ENCODE measurements around the gene TMIGD3. TPM values are rescaled to one million over a fixed set of nuclear protein-coding genes. Genes with fewer than 3 reads are reported as not detected.
"Not testable (repeated sequence)": the region's sequence is repeated elsewhere in the genome, so short reads cannot be mapped to it uniquely, and the experiment has no call there.

Gene TMIGD3
- total RNA-seq: 1 to 10 TPM; 1.7 to 2.6 (median 2.3) TPM

DNA sequence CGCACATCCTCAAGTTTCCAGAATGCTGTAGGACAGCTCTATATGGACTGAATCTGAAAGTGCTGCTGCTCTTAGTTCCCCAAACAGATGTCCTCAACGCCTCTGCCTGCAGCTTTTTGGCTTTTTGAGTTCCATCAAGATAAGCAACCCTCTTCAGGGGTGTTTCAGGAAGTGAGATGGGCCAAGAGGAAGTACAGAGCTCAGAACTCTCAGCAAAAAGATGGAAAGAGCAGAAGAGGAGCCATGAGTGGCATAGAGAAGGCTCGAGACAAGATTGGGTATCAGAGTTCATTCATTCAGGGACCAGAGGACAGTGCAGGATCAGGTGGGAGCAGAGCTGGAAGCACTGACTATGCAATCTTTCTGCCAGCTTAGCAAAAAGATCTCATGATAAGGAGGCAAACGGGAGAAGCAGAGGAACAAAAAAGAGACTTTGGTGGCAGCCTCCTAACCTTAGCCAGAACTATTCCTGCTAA, at the start of gene TMIGD3, which contains the start of gene ADORA3:
TMIGD3 (minus strand) TSS at position 49 of the 476 bp plus-strand sequence. CDS start 279 bp downstream, outside the sequence.
ADORA3 (minus strand) TSS at position 49 of the 476 bp plus-strand sequence. CDS start 279 bp downstream, outside the sequence.
- TF ChIP-seq, protein P1, sequence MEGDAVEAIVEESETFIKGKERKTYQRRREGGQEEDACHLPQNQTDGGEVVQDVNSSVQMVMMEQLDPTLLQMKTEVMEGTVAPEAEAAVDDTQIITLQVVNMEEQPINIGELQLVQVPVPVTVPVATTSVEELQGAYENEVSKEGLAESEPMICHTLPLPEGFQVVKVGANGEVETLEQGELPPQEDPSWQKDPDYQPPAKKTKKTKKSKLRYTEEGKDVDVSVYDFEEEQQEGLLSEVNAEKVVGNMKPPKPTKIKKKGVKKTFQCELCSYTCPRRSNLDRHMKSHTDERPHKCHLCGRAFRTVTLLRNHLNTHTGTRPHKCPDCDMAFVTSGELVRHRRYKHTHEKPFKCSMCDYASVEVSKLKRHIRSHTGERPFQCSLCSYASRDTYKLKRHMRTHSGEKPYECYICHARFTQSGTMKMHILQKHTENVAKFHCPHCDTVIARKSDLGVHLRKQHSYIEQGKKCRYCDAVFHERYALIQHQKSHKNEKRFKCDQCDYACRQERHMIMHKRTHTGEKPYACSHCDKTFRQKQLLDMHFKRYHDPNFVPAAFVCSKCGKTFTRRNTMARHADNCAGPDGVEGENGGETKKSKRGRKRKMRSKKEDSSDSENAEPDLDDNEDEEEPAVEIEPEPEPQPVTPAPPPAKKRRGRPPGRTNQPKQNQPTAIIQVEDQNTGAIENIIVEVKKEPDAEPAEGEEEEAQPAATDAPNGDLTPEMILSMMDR (IDR thresholded peaks at IDR 0.05): no peak
- TF ChIP-seq EP300 (IDR thresholded peaks at IDR 0.05) (no peak), POLR2AphosphoS5 (IDR thresholded peaks at IDR 0.05) (peak in 1 of 2 donors; percentile 54)

DNA sequence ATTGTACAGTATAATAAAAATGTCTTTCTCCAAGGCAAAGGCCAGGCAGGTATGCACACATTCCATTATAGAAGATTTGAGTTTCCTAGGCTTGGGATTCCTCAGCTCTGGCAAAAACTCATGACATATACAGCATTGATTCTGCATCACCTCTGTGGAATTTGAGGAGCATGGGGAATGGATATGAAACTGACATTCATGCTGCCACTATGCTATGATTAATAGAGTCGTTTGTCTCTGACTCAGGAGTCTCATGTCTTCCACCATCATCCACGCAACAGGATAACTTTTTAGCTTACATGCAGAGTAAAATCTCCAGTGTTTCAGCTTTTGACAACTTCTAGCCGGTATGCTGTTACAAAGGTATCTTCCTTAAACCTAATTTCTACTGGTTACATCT, 49.8 kb upstream of the TMIGD3 start:
- no peak overlapping the region for H3K4me3 ChIP-seq
- H3K27me3 ChIP-seq: no peaks in the 10 kb centered on the region
- H3K4me1 ChIP-seq: peaks cover 0 to 16% (median 13%) of the 10 kb centered on the region in 4 donors
- 56% methylated on average over 3 of the region's 3 CpGs for WGBS
- no peaks in the 10 kb centered on the region for H3K36me3 ChIP-seq
- H3K9me3 ChIP-seq: no peaks in the 10 kb centered on the region
- intact Hi-C loops (cut with DNase I): no loop called here
- TF ChIP-seq POLR2A (IDR thresholded peaks at IDR 0.05; ENCODE audit: low read depth) (no peak), POLR2AphosphoS5 (IDR thresholded peaks at IDR 0.05) (peak in 1 of 2 donors; percentile 48)
- DNase-seq (ENCODE audit: extremely low spot score): peak; percentile 31
- peak overlapping the region in 3 of 4 donors; percentile 28 to 41 (median 30) for H3K27ac ChIP-seq (replicated peaks in 1 of 4)

More for the DNA sequence above, at the start of gene TMIGD3, which contains the start of gene ADORA3:
- peaks cover 15 to 47% (median 31%) of the 10 kb centered on the region in 4 donors for H3K4me1 ChIP-seq
- no peaks in the 10 kb centered on the region for H3K9me3 ChIP-seq
- intact Hi-C loops (cut with DNase I): no loop called here
- H3K27ac ChIP-seq (replicated peaks in 1 of 4): peak within 1 kb of the TSS; percentile 13 to 48 (median 31)
- 65% methylated on average over 4 of the region's 4 CpGs for WGBS
- H3K36me3 ChIP-seq: no peaks in the 10 kb centered on the region
- peak within 1 kb of the TSS in 3 of 4 donors; percentile 9 to 35 (median 24) for H3K4me3 ChIP-seq
- H3K27me3 ChIP-seq: no peaks in the 10 kb centered on the region
- DNase-seq (ENCODE audit: extremely low spot score): no peak

DNA sequence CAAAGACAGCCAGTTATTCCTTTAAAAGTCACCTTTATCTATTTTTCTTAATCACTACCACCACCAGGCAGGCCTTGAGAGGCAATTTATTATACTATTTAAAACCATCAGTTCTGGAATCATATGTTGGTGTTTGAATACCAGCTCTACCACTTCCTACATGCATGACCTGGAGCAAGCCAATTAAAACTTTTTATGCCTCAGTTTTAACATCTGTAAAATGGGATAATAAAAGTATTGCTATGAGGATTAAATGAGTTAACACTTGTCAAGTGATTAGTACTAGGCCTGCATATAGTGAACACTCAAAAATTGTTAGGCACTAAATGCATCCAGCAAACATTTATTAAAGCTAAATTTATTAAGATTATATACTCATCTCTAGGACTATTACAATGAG, 49.2 kb upstream of the TMIGD3 start:
- Histone ChIP-seq H3K27me3 (no peaks in the 10 kb centered on the region), H3K36me3 (no peaks in the 10 kb centered on the region), H3K9me3 (no peaks in the 10 kb centered on the region), H3K4me1 (peaks cover 0 to 16% (median 13%) of the 10 kb centered on the region in 4 donors), H3K4me3 (no peak overlapping the region), H3K27ac (replicated peaks in 1 of 4) (peak overlapping the region in 3 of 4 donors; percentile 28 to 41 (median 30))
- peak; percentile 10 for DNase-seq (ENCODE audit: extremely low spot score)
- intact Hi-C loops (cut with DNase I): no loop called here
- TF ChIP-seq POLR2A (IDR thresholded peaks at IDR 0.05; ENCODE audit: low read depth): no peak

DNA sequence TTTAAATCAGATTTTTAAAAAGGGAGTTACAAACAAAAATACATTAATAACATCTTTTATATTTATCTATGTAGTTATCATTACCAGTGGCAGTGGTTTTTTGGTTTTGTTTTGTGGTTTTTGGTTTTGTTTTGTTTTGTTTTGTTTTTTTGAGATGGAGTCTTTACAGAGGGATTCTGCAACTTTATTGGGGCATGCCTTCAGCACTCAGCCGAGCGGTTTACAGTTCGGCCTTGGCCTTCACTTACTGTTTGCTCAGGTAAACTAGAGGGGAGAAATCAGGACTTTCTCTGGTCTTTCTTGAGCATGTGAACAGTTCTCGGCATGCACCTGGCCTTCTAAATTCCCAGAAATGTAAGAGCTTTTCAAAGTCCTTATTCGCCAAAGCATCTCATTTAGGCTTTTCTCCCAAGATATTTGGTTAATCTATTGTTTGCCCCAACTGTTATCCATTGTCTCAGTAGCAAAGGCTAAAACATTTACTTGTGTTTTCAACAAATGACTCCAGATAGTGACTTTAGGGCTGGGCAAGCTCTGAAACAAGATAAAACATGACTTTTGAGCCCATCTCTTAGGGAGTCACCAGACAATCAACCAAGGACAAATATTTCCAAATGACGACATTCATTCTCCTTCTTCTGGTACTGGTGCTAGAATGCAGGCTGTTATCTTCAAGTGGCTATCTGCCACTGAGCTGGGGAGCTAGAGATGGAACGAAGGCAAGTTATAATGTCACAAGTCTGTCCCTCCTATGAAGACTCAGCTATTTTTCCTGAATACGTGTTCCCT, 48.4 kb upstream of the TMIGD3 start:
- Histone ChIP-seq H3K4me3 (no peak overlapping the region), H3K4me1 (peaks cover 0 to 16% (median 13%) of the 10 kb centered on the region in 4 donors), H3K27me3 (no peaks in the 10 kb centered on the region), H3K27ac (replicated peaks in 1 of 4) (peak overlapping the region in 2 of 4 donors; percentile 5 to 30), H3K36me3 (no peaks in the 10 kb centered on the region), H3K9me3 (no peaks in the 10 kb centered on the region)
- WGBS: 89% methylated on average over 8 of the region's 8 CpGs
- peak; percentile 14 for DNase-seq (ENCODE audit: extremely low spot score)
- TF ChIP-seq POLR2AphosphoS5 (IDR thresholded peaks at IDR 0.05) (no peak), EP300 (IDR thresholded peaks at IDR 0.05) (no peak), POLR2A (IDR thresholded peaks at IDR 0.05; ENCODE audit: low read depth) (no peak)
- TF ChIP-seq, protein P1 (IDR thresholded peaks at IDR 0.05): no peak
- intact Hi-C loops (cut with DNase I): no loop called here

DNA sequence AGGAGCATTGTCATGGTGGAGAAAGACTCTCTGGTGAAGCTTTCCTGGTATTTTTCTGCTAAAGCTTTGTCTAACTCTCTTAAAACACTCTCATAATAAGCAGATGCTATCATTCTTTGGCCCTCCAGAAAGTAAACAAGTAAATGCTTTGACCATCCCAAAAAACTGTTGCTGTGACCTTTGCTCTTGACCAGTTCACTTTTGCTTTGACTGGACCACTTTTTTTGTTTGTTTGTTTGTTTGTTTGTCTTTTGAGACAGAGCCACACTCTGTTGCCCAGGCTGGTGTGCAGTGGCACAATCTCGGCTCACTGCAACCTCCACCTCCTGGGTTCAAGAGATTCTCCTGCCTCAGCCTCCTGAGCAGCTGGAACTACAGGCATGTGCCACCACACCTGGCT, 44.4 kb upstream of the TMIGD3 start:
- H3K36me3 ChIP-seq; intact Hi-C loops (cut with DNase I): not testable (repeated sequence)

DNA sequence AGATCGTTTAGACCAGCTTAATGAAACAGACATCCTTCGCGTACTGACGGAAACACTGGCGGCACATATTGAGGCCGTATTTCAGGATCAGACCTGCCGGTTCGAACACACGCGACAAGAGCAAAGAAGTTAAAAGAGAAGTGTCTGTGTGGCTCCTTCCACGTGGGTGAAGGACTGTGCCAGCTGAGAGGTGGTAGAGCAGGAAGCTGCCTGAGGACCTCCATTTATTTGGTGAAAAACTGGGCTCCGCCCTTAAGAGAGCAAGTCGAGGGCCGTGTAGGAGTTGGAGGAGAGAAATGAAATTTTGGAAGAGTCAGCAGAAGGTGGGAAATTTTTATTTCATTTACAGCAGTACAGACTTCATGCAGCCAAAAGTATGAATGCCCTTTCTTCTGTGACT, 38.8 kb upstream of the TMIGD3 start:
- WGBS: 62% methylated on average over 14 of the region's 14 CpGs
- peaks cover 0 to 40% (median 30%) of the 10 kb centered on the region in 4 donors for H3K4me1 ChIP-seq
- H3K27me3 ChIP-seq: no peaks in the 10 kb centered on the region
- H3K9me3 ChIP-seq: no peaks in the 10 kb centered on the region
- peak overlapping the region; percentile 27 to 41 (median 34) for H3K4me3 ChIP-seq
- H3K27ac ChIP-seq (replicated peaks in 1 of 4): peak overlapping the region; percentile 71 to 81 (median 78)
- H3K36me3 ChIP-seq: no peaks in the 10 kb centered on the region
- DNase-seq (ENCODE audit: extremely low spot score): no peak
- intact Hi-C loops (cut with DNase I): no loop called here
- no peak for TF ChIP-seq POLR2AphosphoS5 (IDR thresholded peaks at IDR 0.05)
- no peak for TF ChIP-seq POLR2A (IDR thresholded peaks at IDR 0.05; ENCODE audit: low read depth)
- TF ChIP-seq, protein P1 (IDR thresholded peaks at IDR 0.05): no peak
- TF ChIP-seq EP300 (IDR thresholded peaks at IDR 0.05): no peak

More for the DNA sequence above, 44.4 kb upstream of the TMIGD3 start:
- DNase-seq (ENCODE audit: extremely low spot score); H3K4me3 ChIP-seq; H3K9me3 ChIP-seq; H3K27ac ChIP-seq (replicated peaks in 1 of 4); H3K27me3 ChIP-seq: not testable (repeated sequence)
- 94% methylated on average over 1 of the region's 1 CpG for WGBS
- peaks cover 0 to 12% (median 2%) of the 10 kb centered on the region in 4 donors for H3K4me1 ChIP-seq
